ENCODE data around the gene CBX8.

The CBX8 gene

GRCh38 chr17:79819534-79820276, 22.8 kb upstream of the CBX8 start:
- DNase-seq (ENCODE audit: low spot score) = no peak

- DNase-seq (ENCODE audit: low spot score) = no peak
Observed at GRCh38 chr17:79819085-79819484, 22.2 kb upstream of the CBX8 start.

- DNase-seq (ENCODE audit: low spot score) = no peak
Observed at GRCh38 chr17:79818026-79818758, 21.3 kb upstream of the CBX8 start.

GRCh38 chr17:79815836-79816461, 19.1 kb upstream of the CBX8 start:
- DNase-seq (ENCODE audit: low spot score) = no peak

- no peak for DNase-seq (ENCODE audit: low spot score)
Observed at GRCh38 chr17:79814974-79815835, 18.3 kb upstream of the CBX8 start.

DNA sequence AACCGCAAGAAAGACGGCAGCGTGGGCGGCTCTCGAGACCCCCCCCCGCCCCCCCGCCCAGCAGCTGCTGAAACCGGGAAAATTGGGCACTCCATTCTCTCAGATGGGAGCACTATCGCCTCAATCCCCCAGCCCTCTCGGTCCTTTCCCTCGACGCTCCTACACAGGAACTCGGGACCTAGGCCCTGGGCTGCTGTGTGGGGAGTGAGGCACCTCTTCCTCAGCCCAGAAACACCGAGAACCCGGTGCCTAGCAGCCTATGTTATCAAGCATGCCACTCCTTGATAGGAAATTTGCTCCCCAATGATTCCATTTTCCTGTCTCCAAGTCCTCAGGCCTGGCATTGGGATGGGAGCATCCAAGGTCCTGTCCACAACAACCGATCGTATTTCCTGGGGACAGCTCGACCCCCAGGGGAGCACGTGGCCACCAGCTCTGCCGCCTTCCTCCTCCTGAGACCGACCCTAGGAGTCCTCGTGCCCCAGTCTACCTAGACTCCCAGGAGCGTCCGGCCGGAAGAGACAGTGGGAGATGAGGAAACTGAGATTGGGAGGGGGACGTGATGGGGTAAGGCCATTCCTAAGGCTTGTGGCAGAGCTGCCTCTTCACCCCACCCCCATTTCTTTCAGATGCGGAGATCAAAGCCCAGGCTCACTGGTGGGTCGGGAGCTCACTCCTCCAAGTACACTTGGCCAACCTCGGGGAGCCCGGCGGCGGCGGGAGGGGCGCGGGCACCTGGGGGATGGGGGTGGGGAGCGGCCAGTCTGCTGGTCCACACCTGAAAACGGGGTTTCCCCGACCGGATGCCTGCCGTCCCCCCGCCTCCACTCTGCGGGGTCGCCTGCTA, 17.5 kb upstream of the CBX8 start:
- no peak for DNase-seq (ENCODE audit: low spot score)

DNA sequence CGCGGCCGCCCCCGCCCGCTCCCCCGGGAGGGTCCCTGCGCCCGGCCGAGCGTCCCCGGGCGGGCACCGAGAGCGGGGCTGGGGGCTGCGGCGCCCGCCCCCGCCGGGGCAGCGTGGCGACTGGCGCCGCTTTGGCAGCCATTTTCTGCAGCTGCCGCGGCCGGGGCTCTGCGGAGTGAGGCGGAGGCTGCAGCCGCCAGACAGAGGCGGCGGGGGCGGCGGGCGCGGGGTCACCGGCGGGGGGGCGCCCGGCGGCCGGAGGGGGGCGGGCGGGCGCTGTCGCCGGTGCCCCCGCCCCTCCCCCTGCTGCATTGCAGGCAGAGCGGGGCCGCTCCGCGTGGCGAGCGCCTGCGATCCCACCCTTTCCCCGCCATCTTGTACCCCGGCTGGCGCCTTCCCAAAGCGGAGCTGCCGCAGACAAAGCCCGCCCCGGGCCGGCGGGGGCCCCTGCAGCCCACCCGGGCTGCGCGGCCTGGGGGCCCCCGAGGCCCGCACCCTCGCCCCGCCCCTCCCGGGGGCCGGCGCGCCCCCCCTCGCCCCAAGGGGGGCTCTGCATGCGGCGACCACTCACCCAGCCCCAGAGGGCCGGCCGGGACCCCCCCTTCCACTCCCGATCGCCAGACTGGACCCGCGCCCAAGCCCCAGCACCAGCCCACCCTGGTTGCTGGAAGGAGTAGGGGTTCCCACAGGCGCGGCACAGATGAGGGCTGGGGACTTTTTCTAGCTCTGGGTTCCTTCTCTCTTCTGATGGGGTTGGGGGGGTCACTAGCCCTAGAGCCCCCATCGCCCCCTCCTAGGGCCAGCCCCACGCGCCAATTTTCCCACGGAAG, 16.6 kb upstream of the CBX8 start:
- no peak for DNase-seq (ENCODE audit: low spot score)

- no peak for DNase-seq (ENCODE audit: low spot score)
Observed at GRCh38 chr17:79812353-79813258, 15.7 kb upstream of the CBX8 start.

DNA sequence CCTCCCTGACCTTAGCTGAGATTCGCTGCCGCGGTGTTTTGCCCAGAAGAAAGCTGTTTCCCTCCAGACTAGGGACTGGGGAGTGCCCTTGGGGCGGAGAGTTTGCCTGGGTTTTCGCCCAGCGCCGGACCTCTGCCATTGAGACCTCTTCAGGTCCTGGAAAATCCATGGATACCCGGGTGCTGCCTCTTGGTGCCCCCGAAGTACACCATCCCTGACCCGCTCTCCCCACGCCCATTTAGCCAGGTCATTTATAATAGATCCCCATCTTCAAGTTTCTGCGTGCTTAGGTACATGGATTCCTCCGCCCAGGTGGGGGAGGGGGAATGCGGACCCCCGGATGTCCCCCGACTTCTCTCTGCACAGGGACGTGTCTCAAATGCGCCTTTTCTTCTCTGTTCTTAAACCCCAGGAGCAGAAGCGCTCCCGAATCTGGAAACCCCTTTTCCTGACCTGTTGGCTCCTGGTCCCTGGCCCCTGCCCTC, 15.0 kb upstream of the CBX8 start:
- DNase-seq (ENCODE audit: low spot score) = no peak

GRCh38 chr17:79811011-79811867, 14.4 kb upstream of the CBX8 start:
- DNase-seq (ENCODE audit: low spot score) = peak; percentile 38

GRCh38 chr17:79810130-79811010, 13.5 kb upstream of the CBX8 start:
- DNase-seq (ENCODE audit: low spot score) = peak; percentile 56

GRCh38 chr17:79809530-79810129, 12.8 kb upstream of the CBX8 start:
- DNase-seq (ENCODE audit: low spot score) = no peak

- peak; percentile 34 for DNase-seq (ENCODE audit: low spot score)
Observed at GRCh38 chr17:79808763-79809529, 12.1 kb upstream of the CBX8 start.

DNA sequence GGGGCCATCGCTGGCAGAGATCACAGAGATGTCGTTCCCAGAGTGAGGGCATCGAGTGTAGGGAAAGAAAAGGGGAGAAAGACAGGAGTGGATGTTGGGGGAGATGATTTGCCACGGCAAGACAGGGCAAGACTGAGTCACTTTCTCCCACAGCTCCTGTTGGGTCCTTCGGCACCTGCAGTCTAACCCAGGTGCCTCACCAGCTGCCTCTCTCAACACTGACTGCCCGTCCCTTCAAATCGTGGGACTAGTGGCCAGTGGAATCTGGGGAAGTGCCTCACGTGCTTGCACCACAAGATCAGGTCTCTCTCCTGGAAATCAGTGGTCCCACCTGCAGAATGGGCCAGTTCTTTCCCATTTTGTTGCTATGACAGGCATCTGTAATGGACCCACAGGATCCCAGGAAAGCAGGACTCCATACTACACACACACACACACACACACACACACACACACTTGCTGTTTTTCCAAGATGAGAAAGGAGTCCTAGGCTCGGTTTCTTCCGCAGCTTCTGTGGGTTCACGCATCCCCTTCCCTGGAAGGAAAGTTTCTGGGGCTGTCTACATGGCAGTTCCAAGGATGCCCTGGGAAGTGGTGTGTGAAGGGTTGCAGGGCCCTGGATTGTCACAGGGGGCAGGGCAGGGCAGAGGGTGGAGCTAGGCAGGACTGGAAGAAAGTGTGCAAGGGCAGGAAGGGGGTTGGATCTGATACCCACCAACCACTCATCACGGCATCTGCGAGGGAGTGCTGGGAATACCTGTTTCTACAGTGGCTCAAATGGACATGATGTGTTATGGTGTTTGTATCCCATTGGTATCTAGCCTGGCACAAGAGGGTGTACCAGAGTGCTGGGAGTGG, 10.2 kb upstream of the CBX8 start:
- DNase-seq (ENCODE audit: low spot score) = no peak

- DNase-seq (ENCODE audit: low spot score) = no peak
Observed at GRCh38 chr17:79806446-79806760, 9.5 kb upstream of the CBX8 start.

Measured in pons (tissue), 1 donor.